ENCODE results near the gene ADK. TPM values are rescaled to one million over a fixed set of nuclear protein-coding genes. Genes with fewer than 3 reads are reported as not detected.

ADK gene
- total RNA-seq, 4 donors from 2014 or later = 15.3 to 23.3 (median 20.8) TPM

DNA sequence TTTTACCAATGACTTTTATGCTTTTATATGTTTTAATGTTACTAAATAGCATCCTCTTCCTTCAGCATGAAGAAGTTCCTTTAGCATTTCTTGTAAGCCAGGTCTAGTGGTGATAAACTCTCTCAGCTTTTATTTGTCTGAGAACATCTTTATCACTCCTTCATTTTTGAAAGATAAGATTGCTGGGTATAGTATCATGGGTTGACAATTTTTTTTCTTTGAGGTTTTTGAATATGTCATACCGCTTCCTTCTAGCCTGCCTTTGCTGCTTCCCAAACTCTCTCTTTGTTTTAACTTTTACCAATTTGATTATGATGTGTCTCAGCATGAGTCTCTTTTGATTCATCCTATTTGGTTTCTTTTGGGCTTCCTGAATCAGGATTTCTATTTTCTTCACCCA lies 567.2 kb downstream of the ADK start:
- no peak for ATAC-seq
- TF ChIP-seq EP300 (IDR thresholded peaks at IDR 0.05) (no peak), POLR2A (IDR thresholded peaks at IDR 0.05) (no peak), POLR2AphosphoS5 (IDR thresholded peaks at IDR 0.05) (no peak)
- TF ChIP-seq, protein P1, sequence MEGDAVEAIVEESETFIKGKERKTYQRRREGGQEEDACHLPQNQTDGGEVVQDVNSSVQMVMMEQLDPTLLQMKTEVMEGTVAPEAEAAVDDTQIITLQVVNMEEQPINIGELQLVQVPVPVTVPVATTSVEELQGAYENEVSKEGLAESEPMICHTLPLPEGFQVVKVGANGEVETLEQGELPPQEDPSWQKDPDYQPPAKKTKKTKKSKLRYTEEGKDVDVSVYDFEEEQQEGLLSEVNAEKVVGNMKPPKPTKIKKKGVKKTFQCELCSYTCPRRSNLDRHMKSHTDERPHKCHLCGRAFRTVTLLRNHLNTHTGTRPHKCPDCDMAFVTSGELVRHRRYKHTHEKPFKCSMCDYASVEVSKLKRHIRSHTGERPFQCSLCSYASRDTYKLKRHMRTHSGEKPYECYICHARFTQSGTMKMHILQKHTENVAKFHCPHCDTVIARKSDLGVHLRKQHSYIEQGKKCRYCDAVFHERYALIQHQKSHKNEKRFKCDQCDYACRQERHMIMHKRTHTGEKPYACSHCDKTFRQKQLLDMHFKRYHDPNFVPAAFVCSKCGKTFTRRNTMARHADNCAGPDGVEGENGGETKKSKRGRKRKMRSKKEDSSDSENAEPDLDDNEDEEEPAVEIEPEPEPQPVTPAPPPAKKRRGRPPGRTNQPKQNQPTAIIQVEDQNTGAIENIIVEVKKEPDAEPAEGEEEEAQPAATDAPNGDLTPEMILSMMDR (IDR thresholded peaks at IDR 0.05) = no peak
- Histone ChIP-seq H3K4me1 (no peaks in the 10 kb centered on the region), H3K4me3 (no peak overlapping the region), H3K27ac (no peak overlapping the region), H3K27me3 (no peaks in the 10 kb centered on the region), H3K9me3 (peaks cover 0 to 24% (median 0%) of the 10 kb centered on the region in 3 donors), H3K36me3 (no peaks in the 10 kb centered on the region)
- WGBS, 2 donors (ENCODE audit: low coverage in 1 of 2) = 93 to 100% methylated on average over 1 of the region's 1 CpG

DNA sequence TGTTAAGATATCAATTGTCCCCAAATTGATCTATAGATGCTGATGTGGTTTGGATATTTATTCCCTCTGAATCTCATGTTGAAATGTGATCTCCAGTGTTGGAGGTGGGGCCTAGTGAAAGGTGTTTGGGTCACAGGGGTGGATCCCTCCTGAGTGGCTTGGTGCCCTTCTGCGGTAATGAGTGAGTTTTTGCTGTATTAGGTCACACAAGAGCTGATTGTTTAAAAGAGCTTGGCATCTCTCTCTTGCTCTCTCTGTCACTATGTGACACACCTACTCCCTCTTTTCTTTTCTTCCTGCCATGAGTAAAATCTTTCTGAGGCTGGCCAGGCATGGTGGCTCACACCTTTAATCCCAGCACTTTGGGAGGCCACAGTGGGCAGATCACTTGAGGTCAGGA lies 577.2 kb downstream of the ADK start:
- no peaks in the 10 kb centered on the region for H3K4me1 ChIP-seq
- WGBS, 2 donors (ENCODE audit: low coverage in 1 of 2) = 100% methylated on average over 1 of the region's 1 CpG; no CpG with 5 or more reads in 1 of the 2 donors
- no peaks in the 10 kb centered on the region for H3K36me3 ChIP-seq
- TF ChIP-seq POLR2AphosphoS5 (IDR thresholded peaks at IDR 0.05) = no peak
- TF ChIP-seq, protein P1 (IDR thresholded peaks at IDR 0.05) = no peak
- TF ChIP-seq POLR2A (IDR thresholded peaks at IDR 0.05) = no peak
- TF ChIP-seq EP300 (IDR thresholded peaks at IDR 0.05) = no peak
- H3K9me3 ChIP-seq = no peaks in the 10 kb centered on the region
- H3K27me3 ChIP-seq = no peaks in the 10 kb centered on the region
- no peak overlapping the region for H3K27ac ChIP-seq
- no peak overlapping the region for H3K4me3 ChIP-seq
- no peak for ATAC-seq

DNA sequence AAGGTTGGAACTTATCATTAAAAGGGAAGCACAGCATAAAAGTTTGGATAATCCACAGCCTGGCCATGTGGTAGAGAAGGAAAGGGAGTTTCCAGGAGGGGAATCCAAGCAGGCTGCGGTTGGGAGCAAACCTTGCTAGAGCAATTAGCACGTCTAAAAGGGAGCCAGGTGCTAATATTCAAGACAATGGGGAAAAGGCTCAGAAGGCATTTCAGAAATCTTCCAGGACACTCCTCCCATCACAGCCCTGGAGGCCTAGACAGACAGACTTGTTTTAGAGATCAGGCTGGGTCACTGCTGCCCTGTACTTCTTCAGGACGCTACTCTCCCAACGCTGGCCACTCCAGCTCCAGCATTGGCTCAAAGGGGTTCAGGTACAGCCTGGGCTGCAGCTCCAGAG lies 579.2 kb downstream of the ADK start:
- 55 to 92% methylated on average over 2 to 4 of the region's 4 CpGs for WGBS, 2 donors (ENCODE audit: low coverage in 1 of 2)
- Histone ChIP-seq H3K27me3 (no peaks in the 10 kb centered on the region), H3K9me3 (no peaks in the 10 kb centered on the region), H3K4me3 (no peak overlapping the region), H3K27ac (no peak overlapping the region), H3K4me1 (no peaks in the 10 kb centered on the region), H3K36me3 (no peaks in the 10 kb centered on the region)
- no peak for ATAC-seq
- TF ChIP-seq EP300 (IDR thresholded peaks at IDR 0.05) = no peak
- TF ChIP-seq POLR2AphosphoS5 (IDR thresholded peaks at IDR 0.05) = no peak
- TF ChIP-seq POLR2A (IDR thresholded peaks at IDR 0.05) = no peak
- TF ChIP-seq, protein P1 (IDR thresholded peaks at IDR 0.05) = no peak

DNA sequence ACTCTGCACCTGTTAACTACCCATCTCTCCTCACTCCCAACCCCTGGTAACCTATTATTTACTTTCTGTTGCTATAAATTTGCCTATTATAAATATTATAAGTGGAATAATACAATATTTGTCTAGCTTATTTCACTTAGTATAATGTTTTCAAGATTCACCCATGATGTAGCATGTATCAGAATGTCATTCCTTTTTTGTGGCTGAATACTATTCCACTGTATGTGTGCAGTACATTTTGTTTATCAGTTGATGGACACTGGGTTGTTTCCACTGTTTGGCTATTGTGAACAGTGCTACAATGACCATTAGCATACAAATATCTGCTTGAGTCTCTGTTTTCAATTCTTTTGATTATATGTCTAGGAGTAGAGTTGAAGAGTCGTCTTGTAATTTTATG lies 582.6 kb downstream of the ADK start:
- no peak for TF ChIP-seq POLR2A (IDR thresholded peaks at IDR 0.05)
- no peak for TF ChIP-seq EP300 (IDR thresholded peaks at IDR 0.05)
- TF ChIP-seq, protein P1 (IDR thresholded peaks at IDR 0.05) = no peak
- no peak for TF ChIP-seq POLR2AphosphoS5 (IDR thresholded peaks at IDR 0.05)
- Histone ChIP-seq H3K9me3 (no peaks in the 10 kb centered on the region), H3K4me1 (no peaks in the 10 kb centered on the region), H3K27ac (no peak overlapping the region), H3K36me3 (no peaks in the 10 kb centered on the region), H3K4me3 (no peak overlapping the region), H3K27me3 (no peaks in the 10 kb centered on the region)
- 100% methylated on average over 1 of the region's 1 CpG for WGBS, 2 donors (ENCODE audit: low coverage in 1 of 2)
- ATAC-seq = no peak

DNA sequence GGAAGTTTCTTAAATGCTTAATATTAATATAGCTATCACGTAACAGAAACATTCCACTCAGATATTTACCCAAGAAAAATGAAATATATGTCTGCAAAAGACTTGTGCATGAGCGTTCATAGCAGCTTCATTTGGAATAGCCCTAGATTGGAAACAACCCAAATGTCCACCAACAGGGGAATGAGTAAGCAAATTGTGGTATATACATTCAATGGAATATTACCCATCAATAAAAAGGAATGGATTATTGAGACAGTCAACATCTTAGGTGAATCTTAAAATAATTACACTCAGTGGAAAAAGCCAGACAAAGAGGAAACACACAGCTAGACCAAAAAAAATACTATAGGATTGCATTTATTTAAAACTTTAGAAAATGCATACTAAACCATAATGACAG lies 585.0 kb downstream of the ADK start:
- no peaks in the 10 kb centered on the region for H3K27me3 ChIP-seq
- ATAC-seq = no peak
- no peaks in the 10 kb centered on the region for H3K9me3 ChIP-seq
- H3K4me1 ChIP-seq = no peaks in the 10 kb centered on the region
- H3K27ac ChIP-seq = no peak overlapping the region
- H3K4me3 ChIP-seq = no peak overlapping the region
- no peaks in the 10 kb centered on the region for H3K36me3 ChIP-seq
- no peak for TF ChIP-seq EP300 (IDR thresholded peaks at IDR 0.05)
- no peak for TF ChIP-seq POLR2AphosphoS5 (IDR thresholded peaks at IDR 0.05)
- TF ChIP-seq, protein P1 (IDR thresholded peaks at IDR 0.05) = no peak
- no peak for TF ChIP-seq POLR2A (IDR thresholded peaks at IDR 0.05)
- 75 to 79% methylated on average over 2 of the region's 2 CpGs for WGBS, 2 donors (ENCODE audit: low coverage in 1 of 2)

Measured in gastroesophageal sphincter (tissue), 4 donors.